Activated T-helper 1 cell treated with anti-CD3 and anti-CD28 coated beads, Interleukin-12 subunit alpha, Interleukin-12 subunit beta, Interleukin-2, Interleukin-4 antibody, amounts not matched to agents 30 ng/mL and 10 ng/mL and 1 ng/mL, durations not matched to agents 14 hours and 24 hours and 36 hours (primary cell): ENCODE results near the gene WNT11. TPM values are rescaled to one million over a fixed set of nuclear protein-coding genes. Genes with fewer than 3 reads are reported as not detected.

Experiments
- DNase-seq: peaks from one replicate; pipeline ENCODE4 v3.0.0; 2021; ENCODE audit warnings: low spot score
- H3K27ac Mint-ChIP-seq: one replicate; pipeline ENCODE4 v1.8.0; 2021; ENCODE audit warnings: mild to moderate bottlenecking, mixed read lengths
- H3K27me3 Mint-ChIP-seq: one replicate; pipeline ENCODE4 v1.8.0; 2022; ENCODE audit warnings: mild to moderate bottlenecking, moderate library complexity, mixed read lengths; ENCODE audit not compliant: insufficient read depth
- H3K36me3 Mint-ChIP-seq: one replicate; pipeline ENCODE4 v1.8.0; 2021; ENCODE audit warnings: low read depth, mixed read lengths
- H3K4me1 Mint-ChIP-seq: one replicate; pipeline ENCODE4 v1.8.0; 2021; ENCODE audit warnings: low read depth, mixed read lengths
- H3K4me3 Mint-ChIP-seq: one replicate; pipeline ENCODE4 v1.8.0; 2021; ENCODE audit warnings: mild to moderate bottlenecking, moderate library complexity, mixed read lengths
- H3K9me3 Mint-ChIP-seq: one replicate; pipeline ENCODE4 v1.8.0; 2021; ENCODE audit warnings: mixed read lengths
- intact Hi-C: fragments of 100-400 bp; cut with micrococcal nuclease; formaldehyde crosslinking; loops from one replicate; pipeline ENCODE4 v1.15.1; 2024
- total RNA-seq: library from RNA; stranded (reverse); gene quantifications from 2 replicates; pipeline ENCODE4 v1.2.3, GENCODE V29; 2022

WNT11 gene
- total RNA-seq, 1 donor from 2014 or later, result 0.39 TPM

DNA sequence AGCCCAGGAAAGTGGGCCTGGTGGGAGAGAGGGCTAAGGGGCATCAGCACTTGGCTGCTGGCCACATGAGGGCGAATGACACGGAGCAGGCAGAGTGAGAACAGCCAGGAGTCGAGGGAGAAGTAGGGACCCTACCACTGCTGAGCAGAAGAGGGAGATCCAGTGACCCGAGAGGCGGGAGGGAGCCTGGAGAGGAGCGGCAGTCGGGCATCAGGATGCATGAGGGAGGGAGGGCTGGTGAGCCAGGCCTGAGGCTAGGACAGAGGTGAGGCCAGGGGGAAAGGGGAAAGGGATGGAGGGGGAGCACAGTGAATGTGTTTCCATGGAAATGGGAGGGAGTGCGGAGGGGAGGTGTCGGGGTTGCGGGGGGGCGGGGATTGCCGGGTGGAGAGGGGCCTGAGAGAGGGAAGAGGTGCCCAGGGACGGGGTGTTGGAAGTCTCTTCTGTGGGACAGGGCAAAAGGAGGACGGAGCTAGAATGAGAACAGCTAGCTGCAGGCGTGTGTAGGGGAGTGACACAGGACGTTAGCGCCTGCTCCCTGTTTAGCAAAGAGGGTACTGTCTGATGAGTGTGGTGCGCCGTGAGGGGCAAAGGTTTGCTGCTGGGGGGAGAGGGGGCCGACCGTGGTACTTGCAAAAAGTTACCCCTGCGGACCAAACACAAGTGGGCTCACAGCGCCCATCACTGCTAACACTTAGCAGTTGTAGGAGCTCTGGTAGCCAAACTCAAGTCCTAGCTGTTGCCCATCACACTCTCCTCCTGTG is 37.1 kb upstream of the WNT11 start:
- peaks cover 12% of the 10 kb centered on the region for H3K27me3 Mint-ChIP-seq
- DNase-seq, result no peak
- H3K36me3 Mint-ChIP-seq, result no peaks in the 10 kb centered on the region
- intact Hi-C loops, result no loop called here
- no peak overlapping the region for H3K4me3 Mint-ChIP-seq
- H3K9me3 Mint-ChIP-seq, result no peaks in the 10 kb centered on the region
- H3K4me1 Mint-ChIP-seq, result no peaks in the 10 kb centered on the region
- H3K27ac Mint-ChIP-seq, result no peak overlapping the region

GRCh38 chr11:76242004-76242779 is 35.9 kb upstream of the WNT11 start:
- Mint-ChIP-seq H3K27me3 (peaks cover 18% of the 10 kb centered on the region), H3K4me3 (no peak overlapping the region), H3K4me1 (no peaks in the 10 kb centered on the region), H3K36me3 (no peaks in the 10 kb centered on the region), H3K9me3 (no peaks in the 10 kb centered on the region), H3K27ac (no peak overlapping the region)
- intact Hi-C loops, result no loop called here
- DNase-seq, result no peak

GRCh38 chr11:76241243-76242000 is 35.1 kb upstream of the WNT11 start:
- H3K27ac Mint-ChIP-seq, result no peak overlapping the region
- intact Hi-C loops, result no loop called here
- peaks cover 24% of the 10 kb centered on the region for H3K27me3 Mint-ChIP-seq

GRCh38 chr11:76240666-76241065 is 34.4 kb upstream of the WNT11 start:
- Mint-ChIP-seq H3K9me3 (no peaks in the 10 kb centered on the region), H3K4me3 (no peak overlapping the region), H3K27ac (no peak overlapping the region), H3K27me3 (peaks cover 31% of the 10 kb centered on the region), H3K36me3 (no peaks in the 10 kb centered on the region), H3K4me1 (peaks cover 11% of the 10 kb centered on the region)
- intact Hi-C loops, result no loop called here
- DNase-seq, result no peak

More at GRCh38 chr11:76241243-76242000, 35.1 kb upstream of the WNT11 start:
- H3K4me1 Mint-ChIP-seq, result peaks cover 4% of the 10 kb centered on the region
- DNase-seq, result no peak
- H3K36me3 Mint-ChIP-seq, result no peaks in the 10 kb centered on the region
- H3K4me3 Mint-ChIP-seq, result no peak overlapping the region
- no peaks in the 10 kb centered on the region for H3K9me3 Mint-ChIP-seq

DNA sequence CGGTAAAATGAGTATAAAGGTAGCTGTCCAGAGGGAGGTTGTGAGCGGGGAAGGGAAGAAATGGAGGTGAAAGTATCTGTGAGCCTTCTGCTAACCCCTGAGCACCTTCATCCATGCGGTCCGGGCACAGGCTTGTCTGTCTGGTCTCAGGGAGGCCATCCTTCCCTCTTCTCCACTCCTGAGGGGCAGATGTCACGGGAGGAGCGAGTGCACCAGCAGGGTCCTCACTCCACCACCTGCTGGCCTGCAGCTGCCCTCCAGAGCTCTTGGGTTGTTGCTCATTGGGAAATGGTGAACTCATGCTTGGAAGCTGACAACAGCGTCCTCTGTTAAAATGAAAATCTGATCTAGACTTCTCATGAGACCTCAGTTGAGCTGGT is 33.8 kb upstream of the WNT11 start:
- intact Hi-C loops, result no loop called here
- Mint-ChIP-seq H3K27ac (no peak overlapping the region), H3K27me3 (peaks cover 34% of the 10 kb centered on the region), H3K4me1 (peaks cover 16% of the 10 kb centered on the region), H3K4me3 (no peak overlapping the region), H3K36me3 (no peaks in the 10 kb centered on the region), H3K9me3 (no peaks in the 10 kb centered on the region)
- DNase-seq, result no peak

GRCh38 chr11:76239483-76240160 is 33.3 kb upstream of the WNT11 start:
- peaks cover 20% of the 10 kb centered on the region for H3K4me1 Mint-ChIP-seq
- DNase-seq, result no peak
- intact Hi-C loops, result loop anchor here (5.0 to 10.0 kb wide), 2 partner anchors 53 to 1495 kb away; partner anchors contain the start of gene RNF169

GRCh38 chr11:76238551-76238950 is 32.2 kb upstream of the WNT11 start:
- no peak for DNase-seq
- intact Hi-C loops, result loop anchor here (5.0 to 10.0 kb wide), 2 partner anchors 54 to 1494 kb away; partner anchors contain the start of gene RNF169
- Mint-ChIP-seq H3K36me3 (no peaks in the 10 kb centered on the region), H3K4me3 (no peak overlapping the region), H3K27ac (no peak overlapping the region), H3K27me3 (peaks cover 34% of the 10 kb centered on the region), H3K9me3 (no peaks in the 10 kb centered on the region), H3K4me1 (peaks cover 27% of the 10 kb centered on the region)

More at GRCh38 chr11:76239483-76240160, 33.3 kb upstream of the WNT11 start:
- Mint-ChIP-seq H3K36me3 (no peaks in the 10 kb centered on the region), H3K27me3 (peaks cover 34% of the 10 kb centered on the region), H3K4me3 (no peak overlapping the region), H3K27ac (no peak overlapping the region), H3K9me3 (no peaks in the 10 kb centered on the region)

DNA sequence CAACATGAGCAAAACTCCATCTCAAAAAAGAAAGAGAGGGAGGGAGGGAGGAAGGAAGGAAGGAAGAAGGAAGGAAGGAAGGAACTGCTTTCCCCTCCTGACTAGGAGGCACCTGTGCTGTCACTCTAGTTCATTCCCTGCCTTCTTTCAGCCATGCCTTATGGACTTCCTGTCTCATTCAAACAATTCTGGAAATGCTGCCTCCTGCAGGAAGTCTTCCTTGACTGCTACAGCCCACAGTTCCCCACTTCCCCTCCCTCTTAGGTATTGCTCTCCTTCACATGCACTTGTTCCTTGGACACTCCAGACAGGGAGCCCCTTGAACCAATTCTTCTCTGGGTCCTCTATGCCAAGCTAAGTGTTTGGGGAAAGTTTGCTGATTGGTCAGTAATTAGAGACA is 31.6 kb upstream of the WNT11 start:
- Mint-ChIP-seq H3K9me3 (no peaks in the 10 kb centered on the region), H3K36me3 (no peaks in the 10 kb centered on the region), H3K4me1 (peaks cover 32% of the 10 kb centered on the region), H3K4me3 (no peak overlapping the region), H3K27me3 (peaks cover 34% of the 10 kb centered on the region), H3K27ac (no peak overlapping the region)
- no peak for DNase-seq
- intact Hi-C loops, result loop anchor here (5.0 to 10.0 kb wide), 2 partner anchors 54 to 1493 kb away; partner anchors contain the start of gene RNF169

DNA sequence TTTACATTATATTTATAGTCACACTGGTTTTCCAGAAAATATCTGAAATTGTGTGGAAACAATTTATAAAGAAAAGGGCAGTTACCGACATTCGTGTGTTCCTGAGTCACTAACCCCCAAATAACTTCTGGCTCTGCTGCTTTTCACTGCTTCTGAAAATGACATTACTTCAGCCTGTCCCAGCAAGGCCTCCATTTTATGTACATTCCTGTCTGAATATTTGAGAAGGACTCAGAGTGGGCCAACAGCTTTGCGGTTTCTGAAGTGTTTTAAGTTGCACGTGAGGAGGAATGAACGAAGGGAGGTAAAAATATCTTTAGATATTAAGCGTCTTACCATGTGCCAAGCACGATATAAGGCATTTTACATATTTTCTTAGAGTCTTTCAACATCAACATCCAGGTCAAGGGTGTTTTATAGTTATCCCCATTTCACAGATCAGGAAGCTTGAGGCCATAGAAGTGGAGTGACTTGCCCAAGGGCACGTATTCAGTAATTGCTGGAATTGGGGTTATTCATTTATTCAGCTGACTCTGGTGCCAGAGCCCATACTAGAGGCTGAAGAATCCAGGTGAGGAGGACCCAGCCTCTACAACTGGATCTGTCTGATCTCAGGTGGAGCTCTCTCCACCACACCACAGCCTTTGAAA is 30.8 kb upstream of the WNT11 start:
- H3K4me1 Mint-ChIP-seq, result peaks cover 38% of the 10 kb centered on the region
- H3K9me3 Mint-ChIP-seq, result no peaks in the 10 kb centered on the region
- peak overlapping the region; percentile 92 for H3K4me3 Mint-ChIP-seq
- intact Hi-C loops, result loop anchor here (5.0 to 10.0 kb wide), 2 partner anchors 55 to 1492 kb away; partner anchors contain the start of gene RNF169
- H3K36me3 Mint-ChIP-seq, result no peaks in the 10 kb centered on the region
- peaks cover 34% of the 10 kb centered on the region for H3K27me3 Mint-ChIP-seq
- no peak overlapping the region for H3K27ac Mint-ChIP-seq
- DNase-seq, result no peak

DNA sequence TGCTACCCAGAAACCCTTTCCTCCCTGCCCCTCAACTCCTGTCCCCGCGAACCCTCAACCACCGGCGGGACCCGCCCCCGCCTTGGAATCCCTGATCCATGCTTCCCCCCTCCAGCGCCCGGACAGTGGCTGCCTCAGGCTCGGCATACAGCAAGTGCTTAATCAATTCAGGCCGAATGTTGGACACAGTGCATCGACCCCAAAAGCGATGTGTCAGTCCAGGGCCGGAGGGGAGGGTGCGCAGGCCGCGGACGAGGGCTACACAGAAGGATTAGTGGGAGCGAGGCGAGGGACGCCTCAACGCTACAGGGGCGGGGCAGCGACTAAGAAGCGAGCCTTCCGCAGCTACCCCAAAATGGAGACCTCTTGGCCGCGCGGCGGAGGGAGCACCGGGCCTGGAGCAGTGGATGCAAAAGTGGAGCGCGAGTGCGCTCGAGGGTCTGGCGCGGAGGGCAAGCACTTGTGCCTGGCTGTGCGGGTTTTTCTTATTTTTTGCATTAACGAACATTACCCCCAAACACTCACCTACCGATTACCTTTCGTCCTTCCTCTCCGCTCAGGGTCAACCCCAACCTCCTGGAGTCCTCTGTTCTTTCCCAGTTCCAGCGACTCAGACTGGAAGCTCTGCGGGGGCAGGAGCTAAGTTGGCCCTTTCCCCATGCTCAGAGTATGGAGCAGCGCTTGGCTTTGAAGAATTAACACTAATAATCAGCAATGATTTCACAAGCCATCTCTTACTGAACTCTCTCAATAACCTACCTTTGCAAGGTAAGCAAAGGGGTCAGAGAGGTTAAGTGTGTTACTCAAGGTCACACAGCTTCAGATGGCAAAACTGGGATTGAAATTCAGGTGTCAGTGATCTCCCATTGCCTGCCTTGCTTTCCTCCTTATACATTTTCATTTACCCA is 30.0 kb upstream of the WNT11 start:
- peak; percentile 9 for DNase-seq
- Mint-ChIP-seq H3K9me3 (no peaks in the 10 kb centered on the region), H3K36me3 (no peaks in the 10 kb centered on the region), H3K27ac (peak overlapping the region; percentile 84), H3K4me3 (peak overlapping the region; percentile 92), H3K27me3 (peaks cover 34% of the 10 kb centered on the region), H3K4me1 (peaks cover 45% of the 10 kb centered on the region)
- intact Hi-C loops, result loop anchor here (5.0 to 10.0 kb wide), 2 partner anchors 56 to 1492 kb away; partner anchors contain the start of gene RNF169
